ENCODE measurements around the gene MEIS2.

The MEIS2 gene

DNA sequence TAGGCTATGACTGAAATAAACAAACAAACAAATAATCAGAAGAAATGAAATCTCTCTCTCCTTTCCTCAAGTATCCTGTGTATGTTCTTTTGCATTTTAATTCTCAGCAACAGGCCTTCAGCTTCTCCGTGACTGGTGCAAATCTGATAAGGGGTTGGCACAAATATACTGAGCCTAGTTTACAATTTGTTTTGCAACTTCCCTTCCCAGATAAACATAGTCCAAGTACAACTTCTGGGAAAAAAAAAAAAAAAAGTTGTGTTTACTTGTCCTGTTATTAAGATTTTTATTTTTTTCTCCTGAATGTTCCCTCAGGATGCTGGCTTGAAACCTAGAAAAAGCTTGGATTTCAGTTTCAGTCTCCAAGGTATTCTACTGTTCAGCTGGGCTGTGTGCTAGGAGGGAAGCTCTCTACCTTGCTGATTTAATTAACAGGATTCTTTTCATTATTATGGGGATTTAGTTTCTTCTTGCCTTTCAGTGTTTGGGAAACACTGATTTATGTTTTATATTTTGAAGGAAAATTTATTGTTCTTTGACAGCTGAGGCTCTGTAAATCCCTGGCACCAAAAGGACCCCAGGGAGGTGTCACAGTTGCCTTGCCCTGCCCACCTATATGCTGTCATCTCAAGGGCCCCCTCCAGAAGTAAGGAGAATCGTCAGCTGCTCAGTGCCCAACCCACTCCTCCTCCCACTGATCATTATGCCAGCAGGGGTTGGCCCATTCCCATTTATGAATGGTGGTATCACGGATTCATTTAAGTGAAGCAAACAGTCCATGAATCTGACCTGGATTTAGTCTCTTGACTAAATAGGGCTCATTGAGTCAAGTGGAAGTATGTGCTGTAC, 185.2 kb downstream of the MEIS2 start:
- no peak overlapping the region for H3K4me3 ChIP-seq (ENCODE audit: low read depth in 1 of 2, low read length in 2 of 2)
- H3K4me2 ChIP-seq (ENCODE audit: insufficient read depth, low read length): no peak overlapping the region
- H3K27ac ChIP-seq (ENCODE audit: low read length): no peak overlapping the region
- TF ChIP-seq CTCF (IDR thresholded peaks at IDR 0.05; ENCODE audit: borderline replicate concordance, extremely low read depth, low read length, poor library complexity, severe bottlenecking) (no peak), EZH2 (IDR thresholded peaks at IDR 0.05; ENCODE audit: borderline replicate concordance, low read depth, low read length, severe bottlenecking) (no peak)
- ATAC-seq (ENCODE audit: insufficient read depth, low read depth) (no peak), DNase-seq (no peak)
- no peaks in the 10 kb centered on the region for H3K9me3 ChIP-seq (ENCODE audit: insufficient read depth, low read length, severe bottlenecking)
- no peak overlapping the region for H3K9ac ChIP-seq (ENCODE audit: low read depth, low read length)
- no peaks in the 10 kb centered on the region for H3K4me1 ChIP-seq (ENCODE audit: insufficient read depth, low read length)
- no peaks in the 10 kb centered on the region for H3K36me3 ChIP-seq (ENCODE audit: insufficient read depth, low read length)
- H3K79me2 ChIP-seq (ENCODE audit: insufficient read depth, low read length): no peaks in the 10 kb centered on the region
- no peak overlapping the region for H2AFZ ChIP-seq (ENCODE audit: low read depth, low read length)
- H4K20me1 ChIP-seq (ENCODE audit: insufficient read depth, low read length): no peaks in the 10 kb centered on the region
- H3K27me3 ChIP-seq (ENCODE audit: insufficient read depth, low read length, poor library complexity): no peaks in the 10 kb centered on the region

DNA sequence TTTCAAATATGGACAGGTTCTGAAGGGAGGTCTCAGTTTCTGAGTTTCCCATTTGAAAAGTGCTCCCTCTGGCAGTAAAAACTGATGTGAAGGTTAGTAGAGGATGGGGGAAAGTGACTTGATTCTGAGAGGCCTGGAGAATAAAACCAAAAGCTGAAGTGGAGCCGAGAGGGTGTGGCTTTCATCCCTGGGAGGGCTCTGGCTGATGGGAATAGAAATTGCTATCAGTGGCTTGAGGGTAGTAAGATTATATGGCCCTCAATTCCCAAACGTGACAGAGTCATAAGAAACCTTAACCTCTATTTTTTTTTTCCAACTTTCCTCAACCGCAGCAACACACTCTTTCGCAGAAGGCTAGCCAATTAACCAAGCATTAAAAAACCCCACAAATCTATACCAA, 185.9 kb downstream of the MEIS2 start:
- Histone ChIP-seq H3K79me2 (ENCODE audit: insufficient read depth, low read length) (no peaks in the 10 kb centered on the region), H3K27me3 (ENCODE audit: insufficient read depth, low read length, poor library complexity) (no peaks in the 10 kb centered on the region), H4K20me1 (ENCODE audit: insufficient read depth, low read length) (no peaks in the 10 kb centered on the region), H3K4me2 (ENCODE audit: insufficient read depth, low read length) (no peak overlapping the region), H3K9ac (ENCODE audit: low read depth, low read length) (no peak overlapping the region), H2AFZ (ENCODE audit: low read depth, low read length) (no peak overlapping the region), H3K4me3 (ENCODE audit: low read depth in 1 of 2, low read length in 2 of 2) (no peak overlapping the region), H3K9me3 (ENCODE audit: insufficient read depth, low read length, severe bottlenecking) (no peaks in the 10 kb centered on the region), H3K4me1 (ENCODE audit: insufficient read depth, low read length) (no peaks in the 10 kb centered on the region), H3K36me3 (ENCODE audit: insufficient read depth, low read length) (no peaks in the 10 kb centered on the region), H3K27ac (ENCODE audit: low read length) (no peak overlapping the region)
- ATAC-seq (ENCODE audit: insufficient read depth, low read depth) (no peak), DNase-seq (no peak)
- TF ChIP-seq CTCF (IDR thresholded peaks at IDR 0.05; ENCODE audit: borderline replicate concordance, extremely low read depth, low read length, poor library complexity, severe bottlenecking): no peak
- no peak for TF ChIP-seq EZH2 (IDR thresholded peaks at IDR 0.05; ENCODE audit: borderline replicate concordance, low read depth, low read length, severe bottlenecking)

GRCh38 chr15:36912311-36912712, 188.0 kb downstream of the MEIS2 start:
- H3K4me1 ChIP-seq (ENCODE audit: insufficient read depth, low read length): no peaks in the 10 kb centered on the region
- no peak for ATAC-seq (ENCODE audit: insufficient read depth, low read depth)
- no peak for DNase-seq
- H3K4me2 ChIP-seq (ENCODE audit: insufficient read depth, low read length): no peak overlapping the region
- H3K9ac ChIP-seq (ENCODE audit: low read depth, low read length): no peak overlapping the region
- no peaks in the 10 kb centered on the region for H3K9me3 ChIP-seq (ENCODE audit: insufficient read depth, low read length, severe bottlenecking)
- H4K20me1 ChIP-seq (ENCODE audit: insufficient read depth, low read length): no peaks in the 10 kb centered on the region
- H3K27ac ChIP-seq (ENCODE audit: low read length): no peak overlapping the region
- TF ChIP-seq CTCF (IDR thresholded peaks at IDR 0.05; ENCODE audit: borderline replicate concordance, extremely low read depth, low read length, poor library complexity, severe bottlenecking) (no peak), EZH2 (IDR thresholded peaks at IDR 0.05; ENCODE audit: borderline replicate concordance, low read depth, low read length, severe bottlenecking) (no peak)
- no peaks in the 10 kb centered on the region for H3K27me3 ChIP-seq (ENCODE audit: insufficient read depth, low read length, poor library complexity)
- no peaks in the 10 kb centered on the region for H3K36me3 ChIP-seq (ENCODE audit: insufficient read depth, low read length)
- H2AFZ ChIP-seq (ENCODE audit: low read depth, low read length): no peak overlapping the region
- no peaks in the 10 kb centered on the region for H3K79me2 ChIP-seq (ENCODE audit: insufficient read depth, low read length)
- no peak overlapping the region for H3K4me3 ChIP-seq (ENCODE audit: low read depth in 1 of 2, low read length in 2 of 2)

All from DND-41 (cell line).